SH-SY5Y (cell line): ENCODE measurements around the gene DCHS2.

Source experiments
- GATA2 ChIP-seq: IDR thresholded peaks from 2 replicates; pipeline ENCODE4 v1.6.1; 2011; ENCODE audit warnings: mild to moderate bottlenecking, low read depth, low read length
- GATA3 ChIP-seq: IDR thresholded peaks from 2 replicates; pipeline ENCODE4 v1.6.1; 2011; ENCODE audit warnings: low read depth, mild to moderate bottlenecking, low read length, moderate library complexity

GRCh38 chr4:154475820-154476219 lies 15.8 kb downstream of the DCHS2 start:
- TF ChIP-seq GATA2 = no peak
- TF ChIP-seq GATA3 = no peak
